ENCODE measurements around the gene FHIT. TPM values are rescaled to one million over a fixed set of nuclear protein-coding genes. Genes with fewer than 3 reads are reported as not detected.

Gene FHIT
- total and polyA plus RNA-seq, 4 donors: 2.6 to 21.3 (median 8.7) TPM

GRCh38 chr3:60887574-60887973 lies 363.7 kb downstream of the FHIT start:
- WGBS, 2 donors: 81 to 90% methylated on average over 4 of the region's 4 CpGs
- no peak overlapping the region for H3K27ac ChIP-seq (ENCODE audit: low read depth in 1 of 2, low read length in 1 of 2)
- no peaks in the 10 kb centered on the region for H3K36me3 ChIP-seq (ENCODE audit: control insufficient read depth in 4 of 4, insufficient read depth in 4 of 4, low read length in 4 of 4)
- DNase-seq (no peak), ATAC-seq (ENCODE audit: insufficient read depth, low FRiP score) (no peak)
- no peaks in the 10 kb centered on the region for H3K4me1 ChIP-seq (ENCODE audit: control insufficient read depth in 5 of 5, insufficient read depth in 5 of 5, low read length in 5 of 5)
- no peak overlapping the region for H3K4me3 ChIP-seq
- H3K27me3 ChIP-seq (ENCODE audit: control insufficient read depth in 3 of 3, insufficient read depth in 3 of 3, low read length in 2 of 3): no peaks in the 10 kb centered on the region
- H3K9ac ChIP-seq (ENCODE audit: insufficient read depth in 1 of 2, low read length in 2 of 2): no peak overlapping the region
- no peak for TF ChIP-seq CTCF (IDR thresholded peaks at IDR 0.05; ENCODE audit: control extremely low read depth, extremely low read depth)
- H3K9me3 ChIP-seq (ENCODE audit: control insufficient read depth in 4 of 4, insufficient read depth in 3 of 4, low read length in 3 of 4): no peaks in the 10 kb centered on the region

GRCh38 chr3:60886518-60886917 lies 364.7 kb downstream of the FHIT start:
- TF ChIP-seq CTCF (IDR thresholded peaks at IDR 0.05; ENCODE audit: control extremely low read depth, extremely low read depth): no peak
- no peak overlapping the region for H3K27ac ChIP-seq (ENCODE audit: low read depth in 1 of 2, low read length in 1 of 2)
- DNase-seq (no peak), ATAC-seq (ENCODE audit: insufficient read depth, low FRiP score) (no peak)
- H3K27me3 ChIP-seq (ENCODE audit: control insufficient read depth in 3 of 3, insufficient read depth in 3 of 3, low read length in 2 of 3): no peaks in the 10 kb centered on the region
- H3K9me3 ChIP-seq (ENCODE audit: control insufficient read depth in 4 of 4, insufficient read depth in 3 of 4, low read length in 3 of 4): no peaks in the 10 kb centered on the region
- H3K36me3 ChIP-seq (ENCODE audit: control insufficient read depth in 4 of 4, insufficient read depth in 4 of 4, low read length in 4 of 4): no peaks in the 10 kb centered on the region
- no peak overlapping the region for H3K4me3 ChIP-seq
- no peaks in the 10 kb centered on the region for H3K4me1 ChIP-seq (ENCODE audit: control insufficient read depth in 5 of 5, insufficient read depth in 5 of 5, low read length in 5 of 5)
- WGBS, 2 donors: 40 to 82% methylated on average over 1 of the region's 1 CpG
- H3K9ac ChIP-seq (ENCODE audit: insufficient read depth in 1 of 2, low read length in 2 of 2): no peak overlapping the region

- Histone ChIP-seq H3K4me1 (ENCODE audit: control insufficient read depth in 5 of 5, insufficient read depth in 5 of 5, low read length in 5 of 5) (no peaks in the 10 kb centered on the region), H3K27ac (ENCODE audit: low read depth in 1 of 2, low read length in 1 of 2) (no peak overlapping the region), H3K27me3 (ENCODE audit: control insufficient read depth in 3 of 3, insufficient read depth in 3 of 3, low read length in 2 of 3) (no peaks in the 10 kb centered on the region), H3K9me3 (ENCODE audit: control insufficient read depth in 4 of 4, insufficient read depth in 3 of 4, low read length in 3 of 4) (peaks cover 0 to 7% (median 1%) of the 10 kb centered on the region in 4 donors), H3K36me3 (ENCODE audit: control insufficient read depth in 4 of 4, insufficient read depth in 4 of 4, low read length in 4 of 4) (no peaks in the 10 kb centered on the region), H3K9ac (ENCODE audit: insufficient read depth in 1 of 2, low read length in 2 of 2) (no peak overlapping the region), H3K4me3 (no peak overlapping the region)
- ATAC-seq (ENCODE audit: insufficient read depth, low FRiP score) (no peak), DNase-seq (no peak)
- no peak for TF ChIP-seq CTCF (IDR thresholded peaks at IDR 0.05; ENCODE audit: control extremely low read depth, extremely low read depth)
- WGBS, 2 donors: 66 to 67% methylated on average over 2 of the region's 2 CpGs
Measured at GRCh38 chr3:60884005-60884404, 367.2 kb downstream of the FHIT start.

GRCh38 chr3:60877188-60877587 lies 374.1 kb downstream of the FHIT start:
- Histone ChIP-seq H3K4me1 (ENCODE audit: control insufficient read depth in 5 of 5, insufficient read depth in 5 of 5, low read length in 5 of 5) (no peaks in the 10 kb centered on the region), H3K9ac (ENCODE audit: insufficient read depth in 1 of 2, low read length in 2 of 2) (no peak overlapping the region), H3K4me3 (no peak overlapping the region), H3K36me3 (ENCODE audit: control insufficient read depth in 4 of 4, insufficient read depth in 4 of 4, low read length in 4 of 4) (no peaks in the 10 kb centered on the region), H3K9me3 (ENCODE audit: control insufficient read depth in 4 of 4, insufficient read depth in 3 of 4, low read length in 3 of 4) (peaks cover 0 to 8% (median 5%) of the 10 kb centered on the region in 4 donors), H3K27me3 (ENCODE audit: control insufficient read depth in 3 of 3, insufficient read depth in 3 of 3, low read length in 2 of 3) (no peaks in the 10 kb centered on the region), H3K27ac (ENCODE audit: low read depth in 1 of 2, low read length in 1 of 2) (no peak overlapping the region)
- no peak for DNase-seq
- 98 to 100% methylated on average over 1 of the region's 1 CpG for WGBS, 2 donors
- ATAC-seq (ENCODE audit: insufficient read depth, low FRiP score): no peak
- no peak for TF ChIP-seq CTCF (IDR thresholded peaks at IDR 0.05; ENCODE audit: control extremely low read depth, extremely low read depth)

Data from lung (tissue), 12 donors.